ENCODE data around the gene AMT.

Gene AMT

DNA sequence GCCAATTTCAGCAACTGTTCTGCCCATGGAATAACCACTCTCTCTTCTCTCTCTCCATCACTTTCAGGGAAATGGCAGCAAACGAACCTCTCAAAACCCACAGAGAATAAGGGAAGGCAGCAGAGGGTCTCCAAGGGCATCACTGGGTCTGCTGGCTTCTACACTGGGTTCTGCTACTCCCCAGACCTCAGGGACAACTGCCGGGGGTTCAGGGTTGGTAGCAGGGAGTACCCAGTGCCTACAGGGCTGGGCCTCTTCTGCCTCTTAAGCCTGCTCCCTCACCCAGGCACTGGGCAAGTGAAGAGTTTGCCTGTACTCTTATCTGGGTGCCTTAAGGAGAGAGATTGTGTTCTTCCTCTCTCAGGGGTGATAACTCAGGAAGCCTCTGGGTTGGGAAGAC is 7.5 kb downstream of the AMT start:
- TF ChIP-seq, protein P1, sequence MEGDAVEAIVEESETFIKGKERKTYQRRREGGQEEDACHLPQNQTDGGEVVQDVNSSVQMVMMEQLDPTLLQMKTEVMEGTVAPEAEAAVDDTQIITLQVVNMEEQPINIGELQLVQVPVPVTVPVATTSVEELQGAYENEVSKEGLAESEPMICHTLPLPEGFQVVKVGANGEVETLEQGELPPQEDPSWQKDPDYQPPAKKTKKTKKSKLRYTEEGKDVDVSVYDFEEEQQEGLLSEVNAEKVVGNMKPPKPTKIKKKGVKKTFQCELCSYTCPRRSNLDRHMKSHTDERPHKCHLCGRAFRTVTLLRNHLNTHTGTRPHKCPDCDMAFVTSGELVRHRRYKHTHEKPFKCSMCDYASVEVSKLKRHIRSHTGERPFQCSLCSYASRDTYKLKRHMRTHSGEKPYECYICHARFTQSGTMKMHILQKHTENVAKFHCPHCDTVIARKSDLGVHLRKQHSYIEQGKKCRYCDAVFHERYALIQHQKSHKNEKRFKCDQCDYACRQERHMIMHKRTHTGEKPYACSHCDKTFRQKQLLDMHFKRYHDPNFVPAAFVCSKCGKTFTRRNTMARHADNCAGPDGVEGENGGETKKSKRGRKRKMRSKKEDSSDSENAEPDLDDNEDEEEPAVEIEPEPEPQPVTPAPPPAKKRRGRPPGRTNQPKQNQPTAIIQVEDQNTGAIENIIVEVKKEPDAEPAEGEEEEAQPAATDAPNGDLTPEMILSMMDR (IDR thresholded peaks at IDR 0.05; ENCODE audit: borderline replicate concordance, control extremely low read depth, extremely low read depth, insufficient read depth, missing control alignments): no peak
- in situ Hi-C loops (cut with MboI; ENCODE audit: low sequenced_read_pairs, unreplicated experiment): no loop called here
- DNase-seq (ENCODE audit: low spot score): no peak

GRCh38 chr3:49413338-49413734 is 8.9 kb downstream of the AMT start:
- in situ Hi-C loops (cut with MboI; ENCODE audit: low sequenced_read_pairs, unreplicated experiment): no loop called here
- TF ChIP-seq, protein P1 (IDR thresholded peaks at IDR 0.05; ENCODE audit: borderline replicate concordance, control extremely low read depth, extremely low read depth, insufficient read depth, missing control alignments): no peak
- DNase-seq (ENCODE audit: low spot score): no peak

DNA sequence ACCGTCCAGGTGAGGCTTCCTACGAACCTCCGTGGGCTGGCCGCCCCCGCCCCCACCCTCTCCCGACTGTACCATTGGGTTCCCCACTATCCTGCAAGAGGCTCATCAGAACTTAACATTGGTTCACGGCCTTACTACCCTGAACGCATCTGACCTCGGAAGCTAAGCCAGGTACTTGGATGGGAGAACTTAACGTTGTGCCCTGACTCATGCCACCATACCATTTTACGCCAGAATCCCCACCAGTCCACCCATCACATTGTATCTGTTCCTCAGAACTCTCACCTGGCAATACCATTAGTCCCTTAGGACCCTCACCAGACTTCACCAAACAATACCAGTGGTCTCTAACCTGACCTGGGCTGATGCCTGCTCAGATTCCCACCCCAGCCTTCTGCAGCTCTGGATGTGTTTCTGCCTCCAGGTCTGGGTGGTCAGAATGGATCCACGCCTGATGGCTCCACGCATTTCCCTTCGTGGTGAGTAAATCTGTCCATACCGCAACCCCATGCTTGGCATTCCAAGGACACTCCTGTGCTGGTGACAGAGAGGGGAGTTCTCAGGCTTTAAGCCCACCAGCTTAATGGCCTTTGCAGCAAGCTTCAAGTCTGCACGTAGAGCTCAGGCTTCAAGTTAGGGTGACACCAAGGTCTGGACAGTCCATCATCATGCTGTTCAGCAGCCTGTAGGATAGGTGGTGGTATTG is 9.5 kb downstream of the AMT start:
- no peak for DNase-seq (ENCODE audit: low spot score)
- TF ChIP-seq, protein P1 (IDR thresholded peaks at IDR 0.05; ENCODE audit: borderline replicate concordance, control extremely low read depth, extremely low read depth, insufficient read depth, missing control alignments): no peak
- in situ Hi-C loops (cut with MboI; ENCODE audit: low sequenced_read_pairs, unreplicated experiment): no loop called here

GRCh38 chr3:49411968-49412631 is 10.2 kb downstream of the AMT start, which contains the start of the genes RHOA and TCTA:
RHOA (minus strand) TSS chr3:49411976; CDS start chr3:49375589, 36,387 bp downstream.
TCTA (plus strand) TSS chr3:49412423; CDS start chr3:49412427, 4 bp downstream.
- DNase-seq (ENCODE audit: low spot score): peak; percentile 99
- in situ Hi-C loops (cut with MboI; ENCODE audit: low sequenced_read_pairs, unreplicated experiment): no loop called here
- TF ChIP-seq, protein P1 (IDR thresholded peaks at IDR 0.05; ENCODE audit: borderline replicate concordance, control extremely low read depth, extremely low read depth, insufficient read depth, missing control alignments): no peak

DNA sequence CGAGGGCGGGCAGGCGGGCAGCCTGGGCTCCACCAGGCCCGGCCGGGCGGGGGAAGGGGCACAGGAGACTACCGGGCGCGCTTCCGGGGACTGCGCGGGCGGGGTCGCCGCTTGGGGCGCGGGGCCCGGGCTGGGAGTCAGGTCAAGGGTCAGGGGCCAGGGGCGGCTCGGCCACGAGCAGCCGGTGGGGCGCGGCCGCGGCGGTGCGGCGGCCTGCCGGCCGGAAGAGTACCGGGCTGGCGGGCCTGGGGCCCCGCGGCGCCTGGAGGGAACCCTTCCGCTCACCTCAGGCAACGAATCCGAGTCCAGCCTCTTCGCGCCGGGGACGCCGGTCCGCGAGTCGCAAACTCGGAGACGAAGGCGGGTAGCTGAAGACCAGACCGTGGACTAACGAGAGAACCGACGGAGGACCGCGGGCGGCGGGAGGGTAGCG is 10.7 kb downstream of the AMT start:
- TF ChIP-seq, protein P1 (IDR thresholded peaks at IDR 0.05; ENCODE audit: borderline replicate concordance, control extremely low read depth, extremely low read depth, insufficient read depth, missing control alignments): no peak
- in situ Hi-C loops (cut with MboI; ENCODE audit: low sequenced_read_pairs, unreplicated experiment): no loop called here
- DNase-seq (ENCODE audit: low spot score): no peak

DNA sequence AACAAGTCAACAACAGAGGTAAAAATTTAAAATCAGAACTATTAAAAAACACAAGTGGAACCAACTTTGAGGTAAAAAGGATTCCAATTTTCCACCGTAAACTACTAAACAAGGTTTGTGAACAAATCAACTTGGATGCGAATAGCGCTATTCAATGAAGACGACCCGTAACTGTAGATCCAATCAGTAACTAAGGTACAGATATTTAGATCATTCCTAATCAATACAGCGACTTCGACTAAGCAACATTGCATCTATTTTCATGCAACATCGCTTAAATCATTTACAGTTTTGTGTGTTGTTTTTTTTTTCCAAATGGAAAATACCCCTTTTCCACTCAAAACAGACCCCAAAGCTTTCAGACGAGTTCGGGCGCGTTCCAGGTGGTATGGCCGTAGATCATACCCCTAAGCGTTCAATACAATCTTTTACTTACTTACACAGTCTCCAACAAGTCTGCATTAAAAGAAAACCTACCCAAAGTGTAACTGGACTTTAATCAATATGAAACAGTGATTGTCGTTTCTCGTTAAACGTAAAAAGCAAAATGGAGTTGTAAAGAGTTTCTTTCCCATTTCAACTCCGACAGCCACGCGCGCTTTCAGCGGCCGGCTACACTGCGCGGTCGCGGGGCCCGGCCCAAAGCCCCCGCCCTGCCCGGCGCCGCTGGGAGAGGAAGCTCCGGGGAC is 11.3 kb downstream of the AMT start:
- no peak for DNase-seq (ENCODE audit: low spot score)

More for the DNA sequence above, 11.3 kb downstream of the AMT start:
- in situ Hi-C loops (cut with MboI; ENCODE audit: low sequenced_read_pairs, unreplicated experiment): no loop called here
- TF ChIP-seq, protein P1 (IDR thresholded peaks at IDR 0.05; ENCODE audit: borderline replicate concordance, control extremely low read depth, extremely low read depth, insufficient read depth, missing control alignments): no peak

All from GM13976 (cell line).